Measurements from ENCODE around the gene PARD3.

- TF ChIP-seq CTCF (IDR thresholded peaks at IDR 0.05) (no peak), POLR2A (IDR thresholded peaks at IDR 0.05) (no peak)
Observed at GRCh38 chr10:34576797-34577196, 238.3 kb downstream of the PARD3 start.
